Natural killer cell (primary cell): ENCODE data around the gene SLC25A22. TPM values are rescaled to one million over a fixed set of nuclear protein-coding genes. Genes with fewer than 3 reads are reported as not detected.

Experiments used
- ATAC-seq, 3 donors: fragments of 150-1000 bp in 2 of 3; fragments of 200-7000 bp in 1 of 3; cut with Tn5 transposase; 1 replicate in 1 of 3; 2 replicates in 2 of 3; pipeline ENCODE4 v1.10.0; 2021; ENCODE audit warnings: mild to moderate bottlenecking in 2 of 3, moderate library complexity in 2 of 3
- DNase-seq, 2 donors: peaks; one replicate each; pipeline versions ENCODE4 v3.0.0 to v3.0.0-alpha.2; 2013 to 2021; ENCODE audit warnings: mixed read lengths in 1 of 2
- H3K27ac ChIP-seq: one replicate; pipeline ENCODE4 v1.5.1; 2013; ENCODE audit warnings: mild to moderate bottlenecking, low read length
- H3K27me3 ChIP-seq: one replicate; pipeline ENCODE4 v1.6.1; 2013; ENCODE audit warnings: low read length; ENCODE audit not compliant: control insufficient read depth, insufficient read depth
- H3K36me3 ChIP-seq: one replicate; pipeline ENCODE4 v1.6.1; 2013; ENCODE audit warnings: low read length; ENCODE audit not compliant: control insufficient read depth, insufficient read depth
- H3K4me1 ChIP-seq: one replicate; pipeline ENCODE4 v1.6.1; 2013; ENCODE audit warnings: low read length; ENCODE audit not compliant: control insufficient read depth, insufficient read depth
- H3K4me3 ChIP-seq: one replicate; pipeline ENCODE4 v1.5.1; 2013; ENCODE audit warnings: low read length
- H3K9me3 ChIP-seq: one replicate; pipeline ENCODE4 v1.6.1; 2013; ENCODE audit warnings: low read length; ENCODE audit not compliant: control insufficient read depth, insufficient read depth
- H3K27ac Mint-ChIP-seq, 2 donors: one replicate each; pipeline ENCODE4 v1.8.0; 2022; ENCODE audit warnings: mild to moderate bottlenecking in 2 of 2, mixed read lengths in 2 of 2, moderate library complexity in 1 of 2
- H3K27me3 Mint-ChIP-seq, 2 donors: one replicate each; pipeline ENCODE4 v1.8.0; 2022; ENCODE audit warnings: low read depth in 2 of 2, mixed read lengths in 2 of 2
- H3K36me3 Mint-ChIP-seq: one replicate; pipeline ENCODE4 v1.8.0; 2022; ENCODE audit warnings: mixed read lengths
- H3K4me1 Mint-ChIP-seq, 2 donors: one replicate each; pipeline ENCODE4 v1.8.0; 2022; ENCODE audit warnings: mixed read lengths in 2 of 2
- H3K4me3 Mint-ChIP-seq: one replicate; pipeline ENCODE4 v1.8.0; 2022; ENCODE audit warnings: mild to moderate bottlenecking, moderate library complexity, mixed read lengths
- H3K9me3 Mint-ChIP-seq, 2 donors: one replicate each; pipeline ENCODE4 v1.8.0; 2022; ENCODE audit warnings: mixed read lengths in 2 of 2
- CTCF ChIP-seq: fragments of 200-600 bp; IDR thresholded peaks from one replicate; pipeline ENCODE4 v1.8.0; 2022; ENCODE audit warnings: antibody characterized with exemption
- WGBS: methylation state at CpG from one replicate; pipeline ENCODE4 v1.1.7; 2013; ENCODE audit warnings: missing lambda C conversion rate; ENCODE audit not compliant: insufficient coverage; 5-methylcytosine and 5-hydroxymethylcytosine counted together
- intact Hi-C: fragments of 100-400 bp; cut with micrococcal nuclease; formaldehyde crosslinking; loops from one replicate; pipeline ENCODE4 v1.14.2; 2022
- total RNA-seq, 4 donors: library from RNA; stranded (reverse); fragments of 120-200 nt in 1 of 4; gene quantifications; one replicate each; pipeline versions ENCODE4 v1.2.3 to v1.2.4, GENCODE V29; 2013 to 2022

The SLC25A22 gene
- total RNA-seq, 3 donors from 2014 or later (not counting 1 experiment from before 2014, with no cell fraction given): 22.8 to 34.6 (median 31.5) TPM

- Mint-ChIP-seq H3K4me3 (no peak overlapping the region), H3K27me3 (peaks cover 0 to 26% of the 10 kb centered on the region in 2 donors), H3K27ac (no peak overlapping the region), H3K4me1 (peaks cover 0 to 40% of the 10 kb centered on the region in 2 donors), H3K36me3 (no peaks in the 10 kb centered on the region), H3K9me3 (no peaks in the 10 kb centered on the region)
- Histone ChIP-seq H3K4me3 (no peak overlapping the region), H3K27me3 (peaks cover 19% of the 10 kb centered on the region), H3K9me3 (no peaks in the 10 kb centered on the region), H3K36me3 (peaks cover 11% of the 10 kb centered on the region), H3K4me1 (peaks cover 63% of the 10 kb centered on the region), H3K27ac (no peak overlapping the region)
- no peak for TF ChIP-seq CTCF
- intact Hi-C loops: no loop called here
- no peak for DNase-seq
- WGBS: 88% methylated on average over 12 of the region's 12 CpGs
- ATAC-seq: no peak
These were observed 27.5 kb upstream of the SLC25A22 start for GRCh38 chr11:825366-826226.

GRCh38 chr11:824942-825341 is 26.9 kb upstream of the SLC25A22 start:
- Histone ChIP-seq H3K27me3 (peaks cover 17% of the 10 kb centered on the region), H3K4me1 (peaks cover 62% of the 10 kb centered on the region), H3K4me3 (no peak overlapping the region), H3K27ac (no peak overlapping the region), H3K36me3 (peaks cover 11% of the 10 kb centered on the region), H3K9me3 (no peaks in the 10 kb centered on the region)
- no peaks in the 10 kb centered on the region for H3K9me3 Mint-ChIP-seq
- peaks cover 0 to 22% of the 10 kb centered on the region in 2 donors for H3K27me3 Mint-ChIP-seq
- WGBS: 92% methylated on average over 11 of the region's 11 CpGs
- no peak overlapping the region for H3K4me3 Mint-ChIP-seq
- no peak overlapping the region for H3K27ac Mint-ChIP-seq
- ATAC-seq: no peak
- intact Hi-C loops: no loop called here
- peaks cover 0 to 41% of the 10 kb centered on the region in 2 donors for H3K4me1 Mint-ChIP-seq
- TF ChIP-seq CTCF: no peak
- DNase-seq: no peak
- no peaks in the 10 kb centered on the region for H3K36me3 Mint-ChIP-seq

GRCh38 chr11:824292-824880 is 26.3 kb upstream of the SLC25A22 start:
- Mint-ChIP-seq H3K27me3 (peaks cover 0 to 17% of the 10 kb centered on the region in 2 donors), H3K27ac (no peak overlapping the region), H3K4me1 (peaks cover 0 to 38% of the 10 kb centered on the region in 2 donors), H3K4me3 (no peak overlapping the region), H3K9me3 (no peaks in the 10 kb centered on the region), H3K36me3 (no peaks in the 10 kb centered on the region)
- intact Hi-C loops: no loop called here
- Histone ChIP-seq H3K27ac (no peak overlapping the region), H3K4me3 (no peak overlapping the region), H3K4me1 (peaks cover 56% of the 10 kb centered on the region), H3K27me3 (peaks cover 13% of the 10 kb centered on the region), H3K9me3 (no peaks in the 10 kb centered on the region), H3K36me3 (peaks cover 11% of the 10 kb centered on the region)
- TF ChIP-seq CTCF: no peak
- ATAC-seq (no peak), DNase-seq (no peak)
- WGBS: 97% methylated on average over 59 of the region's 59 CpGs
